Gastroesophageal sphincter (tissue), 3 donors: ENCODE results near the gene CLTB.

Experiments
- EP300 ChIP-seq: sonication (generic); formaldehyde crosslinking; IDR thresholded peaks from one replicate; pipeline ENCODE4 v1.6.1; 2017; ENCODE audit warnings: antibody characterized with exemption, mild to moderate bottlenecking
- POLR2A ChIP-seq, 2 donors: fragments of 450-650 bp; IDR thresholded peaks; one replicate each; pipeline ENCODE4 v1.6.1; 2017; ENCODE audit warnings: antibody characterized with exemption in 2 of 2, mild to moderate bottlenecking in 2 of 2, moderate library complexity in 1 of 2
- POLR2AphosphoS5 ChIP-seq: sonication (generic); formaldehyde crosslinking; IDR thresholded peaks from one replicate; pipeline ENCODE4 v1.6.1; 2017; ENCODE audit warnings: antibody characterized with exemption
- TF ChIP-seq, protein P1 (sequence below), 4 experiments: fragments of 200-600 bp in 2 of 4; fragments of 450-650 bp in 2 of 4; sonication (generic) in 1 of 4; IDR thresholded peaks; one replicate each; pipeline ENCODE4 v1.5.1; 2017 to 2019; ENCODE audit warnings: antibody characterized with exemption in 4 of 4, mild to moderate bottlenecking in 2 of 4, moderate library complexity in 2 of 4

DNA sequence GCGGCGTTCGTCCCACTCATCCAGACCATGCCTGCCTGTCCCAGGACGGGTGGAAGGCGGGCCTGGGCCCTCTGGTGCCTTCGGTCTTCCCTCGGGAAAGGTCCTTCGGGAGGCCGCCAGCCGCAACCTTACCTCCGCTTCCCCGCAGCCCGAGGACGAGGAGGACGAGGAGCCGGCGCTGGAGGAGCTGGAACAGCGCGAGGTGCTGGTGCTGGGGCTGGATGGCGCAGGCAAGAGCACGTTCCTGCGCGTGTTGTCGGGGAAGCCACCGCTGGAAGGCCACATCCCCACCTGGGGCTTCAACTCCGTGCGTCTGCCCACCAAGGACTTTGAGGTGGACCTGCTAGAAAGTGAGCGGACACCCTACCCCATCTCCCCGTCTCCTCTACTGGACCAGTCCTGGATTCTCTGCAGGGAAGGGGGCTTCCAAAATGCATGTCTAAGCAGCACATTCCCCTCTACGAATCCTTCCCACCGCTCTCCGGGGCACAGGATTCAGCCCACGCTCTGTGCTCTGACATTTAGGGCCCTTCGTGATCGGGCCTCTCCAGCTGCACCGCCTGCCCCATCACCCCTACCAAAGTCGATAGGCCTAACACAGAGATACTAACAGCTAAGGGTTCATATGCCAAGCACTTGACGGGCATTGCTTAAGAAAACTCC lies 50.0 kb downstream of the CLTB start:
- TF ChIP-seq, protein P1, sequence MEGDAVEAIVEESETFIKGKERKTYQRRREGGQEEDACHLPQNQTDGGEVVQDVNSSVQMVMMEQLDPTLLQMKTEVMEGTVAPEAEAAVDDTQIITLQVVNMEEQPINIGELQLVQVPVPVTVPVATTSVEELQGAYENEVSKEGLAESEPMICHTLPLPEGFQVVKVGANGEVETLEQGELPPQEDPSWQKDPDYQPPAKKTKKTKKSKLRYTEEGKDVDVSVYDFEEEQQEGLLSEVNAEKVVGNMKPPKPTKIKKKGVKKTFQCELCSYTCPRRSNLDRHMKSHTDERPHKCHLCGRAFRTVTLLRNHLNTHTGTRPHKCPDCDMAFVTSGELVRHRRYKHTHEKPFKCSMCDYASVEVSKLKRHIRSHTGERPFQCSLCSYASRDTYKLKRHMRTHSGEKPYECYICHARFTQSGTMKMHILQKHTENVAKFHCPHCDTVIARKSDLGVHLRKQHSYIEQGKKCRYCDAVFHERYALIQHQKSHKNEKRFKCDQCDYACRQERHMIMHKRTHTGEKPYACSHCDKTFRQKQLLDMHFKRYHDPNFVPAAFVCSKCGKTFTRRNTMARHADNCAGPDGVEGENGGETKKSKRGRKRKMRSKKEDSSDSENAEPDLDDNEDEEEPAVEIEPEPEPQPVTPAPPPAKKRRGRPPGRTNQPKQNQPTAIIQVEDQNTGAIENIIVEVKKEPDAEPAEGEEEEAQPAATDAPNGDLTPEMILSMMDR (IDR thresholded peaks at IDR 0.05), result no peak
- TF ChIP-seq POLR2A (IDR thresholded peaks at IDR 0.05), result no peak
- TF ChIP-seq EP300, result no peak
- TF ChIP-seq POLR2AphosphoS5, result no peak
